ENCODE measurements around the gene GP5.

- no peak for TF ChIP-seq EZH2 (IDR thresholded peaks at IDR 0.05)
- no peak for TF ChIP-seq POLR2AphosphoS5 (IDR thresholded peaks at IDR 0.05; ENCODE audit: borderline replicate concordance, low read depth, low read length)
Measured at GRCh38 chr3:194389269-194389668, 9.8 kb downstream of the GP5 start.

All from SK-N-MC (cell line).